HuH-7 (cell line): ENCODE measurements around the gene DEAF1.

Experiments
- DNase-seq: peaks from one replicate; pipeline ENCODE4 v3.0.0; 2011; ENCODE audit warnings: low spot score

The DEAF1 gene

DNA sequence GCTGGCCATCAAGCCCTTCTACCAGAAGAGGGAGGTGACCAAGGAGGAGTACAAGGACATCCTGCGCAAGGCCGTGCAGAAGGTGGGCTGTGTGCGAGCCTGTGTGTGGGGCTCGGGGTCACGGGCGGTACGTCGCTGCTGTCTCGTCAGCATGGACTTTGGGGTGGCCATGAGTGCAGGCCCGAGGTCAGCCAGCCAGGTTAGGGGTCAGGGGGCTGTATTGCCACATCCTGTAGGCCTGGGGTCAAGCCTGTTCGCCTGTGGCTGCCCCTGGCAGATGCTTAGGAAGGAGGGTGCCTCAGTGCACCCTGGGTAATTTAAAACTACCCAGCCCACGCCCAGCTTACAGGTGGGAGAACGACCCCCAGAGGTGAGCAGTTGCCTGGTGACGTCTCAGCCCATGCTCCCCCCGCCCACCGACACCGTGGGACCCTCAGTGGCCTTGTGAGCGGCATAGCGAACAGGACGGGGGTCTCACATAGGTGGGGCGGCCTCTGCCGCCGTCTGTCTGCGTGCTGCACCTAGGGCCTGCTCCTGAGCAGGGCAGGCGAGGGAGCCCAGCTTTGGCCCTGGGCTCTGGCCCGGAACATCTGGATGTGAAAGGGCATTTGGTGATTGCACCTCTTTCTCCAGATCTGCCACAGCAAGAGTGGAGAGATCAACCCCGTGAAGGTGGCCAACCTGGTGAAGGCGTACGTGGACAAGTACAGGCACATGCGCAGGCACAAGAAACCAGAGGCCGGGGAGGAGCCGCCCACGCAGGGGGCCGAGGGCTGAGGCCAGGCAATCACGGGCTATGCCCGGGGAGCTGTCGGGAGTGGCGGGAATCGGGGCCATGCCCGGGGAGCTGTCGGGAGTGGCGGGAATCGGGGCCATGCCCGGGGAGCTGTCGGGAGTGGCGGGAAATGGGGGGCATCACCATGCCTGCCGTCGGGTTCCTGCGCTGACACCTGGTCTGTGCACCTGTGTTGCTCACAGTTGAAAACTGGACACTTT, 83.7 kb downstream of the DEAF1 start:
- DNase-seq, result no peak

DNA sequence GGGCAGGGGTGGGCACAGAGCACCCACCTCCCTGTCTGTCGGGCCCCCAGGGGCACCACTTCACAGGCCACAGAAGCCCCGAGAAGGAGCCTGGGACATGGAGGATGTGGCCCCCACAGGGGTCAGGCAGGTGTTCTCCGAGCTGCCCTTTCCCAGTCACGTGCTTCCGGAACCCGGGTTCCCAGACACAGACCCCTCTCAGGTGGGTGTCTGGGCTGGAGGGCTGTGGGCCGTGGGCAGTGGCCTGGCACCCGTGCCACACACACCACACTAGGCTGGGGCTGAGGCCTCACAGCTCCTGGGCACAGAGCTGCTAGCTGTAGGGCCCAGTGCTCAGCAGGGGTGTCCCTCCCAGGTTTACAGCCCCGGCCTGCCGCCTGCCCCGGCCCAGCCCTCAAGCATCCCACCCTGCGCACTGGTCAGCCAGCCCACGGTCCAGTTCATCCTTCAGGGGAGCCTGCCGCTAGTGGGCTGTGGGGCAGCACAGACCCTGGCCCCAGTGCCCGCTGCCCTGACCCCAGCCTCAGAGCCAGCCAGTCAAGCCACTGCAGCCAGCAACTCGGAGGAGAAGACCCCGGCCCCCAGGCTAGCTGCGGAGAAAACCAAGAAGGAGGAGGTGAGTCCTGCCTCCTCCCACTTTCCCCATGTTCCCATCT, 84.7 kb downstream of the DEAF1 start:
- DNase-seq, result no peak

DNA sequence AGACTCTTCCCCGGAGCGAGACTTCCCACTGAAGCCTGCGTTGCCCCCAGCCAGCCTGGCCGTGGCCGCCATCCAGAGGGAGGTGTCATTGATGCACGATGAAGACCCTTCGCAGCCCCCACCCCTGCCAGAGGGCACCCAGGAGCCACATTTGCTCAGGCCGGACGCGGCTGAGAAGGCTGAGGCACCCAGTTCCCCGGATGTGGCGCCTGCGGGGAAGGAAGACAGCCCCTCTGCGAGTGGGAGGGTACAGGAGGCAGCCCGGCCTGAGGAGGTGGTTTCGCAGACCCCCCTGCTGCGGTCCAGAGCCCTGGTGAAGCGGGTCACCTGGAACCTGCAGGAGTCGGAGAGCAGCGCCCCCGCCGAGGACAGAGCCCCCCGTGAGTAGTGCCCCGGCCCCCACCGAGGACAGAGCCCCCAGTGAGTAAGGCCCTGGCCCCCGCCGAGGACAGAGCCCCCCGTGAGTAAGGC, 85.6 kb downstream of the DEAF1 start:
- no peak for DNase-seq

- DNase-seq, result no peak
These were observed 86.2 kb downstream of the DEAF1 start for GRCh38 chr11:608791-609251.

GRCh38 chr11:607971-608659, 86.9 kb downstream of the DEAF1 start:
- DNase-seq, result no peak

DNA sequence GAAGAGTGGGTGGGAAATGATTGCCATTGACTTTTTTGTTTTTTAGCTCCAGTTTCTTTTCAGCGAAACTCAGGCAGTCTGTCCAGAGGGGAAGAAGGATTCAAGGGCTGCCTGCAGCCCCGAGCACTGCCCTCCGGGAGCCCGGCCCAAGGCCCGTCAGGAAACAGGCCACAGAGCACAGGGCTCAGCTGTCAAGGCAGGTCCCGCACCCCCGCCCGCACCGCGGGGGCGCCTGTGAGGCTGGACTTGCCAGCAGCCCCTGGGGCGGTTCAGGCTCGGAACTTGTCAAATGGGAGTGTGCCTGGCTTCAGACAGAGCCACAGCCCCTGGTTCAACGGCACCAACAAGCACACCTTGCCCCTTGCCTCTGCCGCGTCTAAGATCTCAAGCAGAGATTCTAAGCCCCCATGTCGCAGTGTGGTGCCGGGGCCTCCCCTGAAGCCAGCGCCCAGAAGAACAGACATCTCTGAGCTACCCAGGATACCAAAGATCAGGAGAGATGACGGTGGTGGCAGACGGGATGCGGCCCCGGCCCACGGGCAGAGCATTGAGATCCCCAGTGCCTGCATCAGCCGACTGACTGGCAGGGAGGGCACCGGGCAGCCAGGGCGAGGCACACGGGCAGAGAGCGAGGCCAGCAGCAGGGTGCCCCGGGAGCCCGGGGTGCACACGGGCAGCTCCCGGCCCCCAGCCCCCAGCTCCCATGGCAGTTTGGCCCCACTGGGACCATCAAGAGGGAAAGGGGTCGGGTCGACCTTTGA, 87.8 kb downstream of the DEAF1 start:
- DNase-seq, result no peak

DNA sequence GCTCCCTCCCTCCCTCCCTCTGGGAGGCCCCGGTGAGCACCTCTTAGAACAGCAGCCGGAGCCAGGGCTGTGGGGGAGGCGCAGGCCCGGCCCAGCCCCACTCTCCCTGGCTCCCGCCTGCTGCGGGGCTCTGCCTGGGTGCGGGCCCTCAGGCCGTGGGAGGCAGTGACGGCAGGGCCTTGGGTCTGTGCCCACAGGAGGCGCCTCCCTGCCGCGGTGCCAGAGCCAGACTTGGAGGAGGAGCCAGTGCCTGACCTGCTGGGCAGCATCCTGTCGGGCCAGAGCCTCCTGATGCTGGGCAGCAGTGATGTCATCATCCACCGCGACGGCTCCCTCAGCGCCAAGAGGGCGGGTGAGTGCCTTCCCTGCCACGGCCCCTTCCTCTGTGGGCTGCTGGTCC, 88.8 kb downstream of the DEAF1 start:
- no peak for DNase-seq

- DNase-seq, result no peak
These were observed 89.5 kb downstream of the DEAF1 start for GRCh38 chr11:605286-606129.

GRCh38 chr11:603154-603553, 91.9 kb downstream of the DEAF1 start:
- DNase-seq, result no peak

DNA sequence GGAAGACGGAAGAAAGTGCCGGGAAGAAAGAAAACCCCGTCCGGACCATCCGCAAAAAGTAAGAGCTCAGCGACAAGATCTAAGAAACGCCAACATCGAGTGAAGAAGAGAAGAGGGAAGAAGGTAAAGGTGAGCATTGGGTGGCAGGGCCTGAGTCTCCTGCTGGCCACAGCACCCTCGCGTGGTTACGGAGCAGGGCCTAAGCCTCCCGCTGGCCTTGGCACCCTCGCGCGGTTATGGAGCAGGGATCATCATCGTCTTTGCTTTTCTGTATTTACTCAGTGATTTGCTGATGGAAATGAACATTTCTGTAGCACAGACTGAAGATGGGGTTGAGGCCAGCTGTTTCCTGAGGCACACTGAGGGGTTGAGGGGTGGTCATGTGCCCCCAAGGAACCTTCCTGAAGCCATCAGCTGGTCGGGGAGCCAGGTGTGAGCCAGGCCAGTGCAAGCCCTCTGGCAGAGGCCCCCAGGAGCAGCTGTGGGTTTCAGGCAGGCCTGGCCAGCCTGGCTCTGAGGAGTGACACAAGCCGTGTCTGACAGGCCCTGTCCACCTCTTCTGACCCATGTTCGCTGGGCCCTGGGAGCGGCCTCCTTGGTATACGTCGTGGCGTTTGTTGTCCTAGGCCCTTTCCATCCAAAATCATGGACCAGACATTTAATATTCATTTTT, 93.3 kb downstream of the DEAF1 start:
- no peak for DNase-seq

GRCh38 chr11:598005-598680, 96.9 kb downstream of the DEAF1 start:
- no peak for DNase-seq

- DNase-seq, result peak; percentile 73
These were observed 97.8 kb downstream of the DEAF1 start for GRCh38 chr11:597166-597725.

DNA sequence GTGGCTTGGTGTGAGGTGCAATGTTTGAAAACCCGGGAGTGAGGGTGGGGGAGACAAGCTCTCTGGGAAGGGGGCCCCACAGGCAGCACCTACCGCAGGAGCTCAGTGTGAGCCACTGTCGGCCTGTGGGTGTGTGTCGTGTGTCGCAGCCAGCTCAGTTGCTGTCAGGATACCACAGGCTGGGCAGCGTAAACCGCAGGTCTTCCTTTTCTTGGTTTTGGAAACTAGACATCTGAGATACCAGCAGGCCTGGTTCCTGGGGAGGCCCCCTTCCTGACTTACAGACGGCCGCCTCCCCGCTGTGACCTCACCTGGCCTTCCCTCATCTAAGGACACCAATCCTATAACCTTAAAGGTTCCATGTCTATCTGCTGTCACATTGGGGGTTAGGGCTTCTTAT, 98.6 kb downstream of the DEAF1 start:
- no peak for DNase-seq

GRCh38 chr11:595400-595799, 99.6 kb downstream of the DEAF1 start:
- no peak for DNase-seq
